Activated CD4-positive, alpha-beta T cell treated with anti-CD3 and anti-CD28 coated beads, Interleukin-10, Interleukin-2, amounts not matched to agents 100 ng/mL and 50 ng/mL, durations not matched to agents 16 hours and 8 hours (primary cell): Measurements from ENCODE around the gene FLRT3.

Experiments used
- DNase-seq: peaks from one replicate; pipeline ENCODE4 v3.0.0-alpha.2; 2020

The FLRT3 gene

DNA sequence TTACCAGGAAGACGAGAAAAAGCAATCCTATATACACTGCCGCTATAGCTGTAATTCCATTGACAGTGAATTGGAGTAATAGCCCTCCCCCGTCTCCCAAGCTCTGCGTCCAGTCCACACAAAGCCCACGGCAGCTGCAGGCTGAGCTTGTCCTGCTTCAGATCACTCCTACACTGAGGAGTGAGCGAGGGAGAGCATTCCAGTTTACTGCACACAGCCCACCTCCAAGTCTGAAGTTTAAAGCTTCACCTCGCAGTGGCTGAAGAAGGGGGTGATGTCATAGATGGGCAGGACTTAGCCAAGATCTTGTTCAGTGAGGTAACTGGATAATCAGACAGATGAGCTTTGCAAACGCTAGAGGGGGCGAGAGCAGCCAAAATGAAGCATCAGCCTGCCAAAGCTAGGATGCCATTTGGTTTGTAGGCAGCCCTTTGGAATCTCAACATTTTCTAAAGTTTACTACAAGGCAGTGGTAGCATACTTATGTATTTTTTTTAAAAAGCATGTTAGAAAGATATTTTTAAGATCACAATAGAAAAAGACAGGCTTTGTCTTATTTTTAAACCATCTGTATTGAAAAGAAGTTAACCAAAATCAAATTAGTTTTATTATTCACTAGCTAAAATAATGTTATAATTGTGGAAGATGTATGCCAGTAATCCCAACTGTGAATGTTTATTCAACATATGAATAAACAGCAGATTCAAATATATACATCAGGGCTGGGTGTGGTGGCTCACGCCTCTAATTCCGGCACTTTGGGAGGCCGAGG lies at the start of gene FLRT3:
Gene FLRT3 (minus strand): TSS at position 213 of the 772 bp plus-strand sequence. CDS start 10,106 bp downstream, outside the sequence.
- DNase-seq: peak; percentile 16

GRCh38 chr20:14386726-14387125 lies 49.3 kb upstream of the FLRT3 start:
- DNase-seq: no peak

GRCh38 chr20:14385176-14385740 lies 47.8 kb upstream of the FLRT3 start:
- no peak for DNase-seq

GRCh38 chr20:14384416-14385175 lies 47.2 kb upstream of the FLRT3 start:
- DNase-seq: no peak

DNA sequence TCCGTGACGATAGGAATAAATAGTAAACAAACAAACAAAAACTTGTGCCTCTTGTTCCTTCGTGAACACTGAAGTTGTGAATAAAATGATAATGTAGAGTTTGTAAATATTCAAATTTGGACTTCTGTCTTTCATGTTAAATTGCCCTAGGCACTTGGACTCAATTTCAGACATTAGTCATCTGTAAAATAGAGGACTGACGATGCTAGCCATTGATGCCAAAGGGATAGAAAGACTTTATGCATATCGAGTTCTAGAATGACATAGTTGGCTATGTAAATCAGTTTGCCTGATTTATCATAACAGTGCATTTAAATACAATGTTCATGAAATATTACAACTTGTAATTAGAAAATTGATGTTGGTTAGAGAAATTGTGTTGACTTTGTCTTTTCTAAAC lies 45.9 kb upstream of the FLRT3 start:
- no peak for DNase-seq

- no peak for DNase-seq
These were observed 40.9 kb upstream of the FLRT3 start for GRCh38 chr20:14378326-14378725.

DNA sequence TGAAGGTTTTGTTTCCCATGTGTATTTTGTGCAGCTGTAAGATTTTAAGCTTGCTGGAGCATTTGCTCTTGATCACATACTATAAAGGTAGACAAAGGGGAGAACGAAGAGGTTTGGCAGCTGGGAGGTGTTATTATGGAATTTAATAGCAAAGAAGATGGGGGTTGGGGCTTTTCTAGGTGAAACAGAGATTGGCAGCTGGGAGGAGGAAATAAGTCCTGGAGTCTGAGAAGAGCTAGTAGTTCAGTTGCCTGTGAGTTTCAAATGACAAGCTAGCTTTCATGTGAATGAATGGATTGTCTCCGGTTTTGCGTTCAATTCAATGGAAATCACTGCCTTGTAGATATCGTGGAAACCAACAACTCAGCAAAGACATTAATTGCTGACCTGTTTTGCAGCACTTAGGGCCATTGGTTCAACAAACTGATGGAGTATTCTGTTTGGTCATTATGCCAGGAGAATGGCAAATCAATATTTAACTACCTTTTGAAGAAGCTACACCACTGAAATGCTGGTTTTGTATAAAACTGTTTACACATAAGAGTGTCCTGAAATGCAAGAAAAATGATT lies 38.1 kb upstream of the FLRT3 start:
- no peak for DNase-seq

DNA sequence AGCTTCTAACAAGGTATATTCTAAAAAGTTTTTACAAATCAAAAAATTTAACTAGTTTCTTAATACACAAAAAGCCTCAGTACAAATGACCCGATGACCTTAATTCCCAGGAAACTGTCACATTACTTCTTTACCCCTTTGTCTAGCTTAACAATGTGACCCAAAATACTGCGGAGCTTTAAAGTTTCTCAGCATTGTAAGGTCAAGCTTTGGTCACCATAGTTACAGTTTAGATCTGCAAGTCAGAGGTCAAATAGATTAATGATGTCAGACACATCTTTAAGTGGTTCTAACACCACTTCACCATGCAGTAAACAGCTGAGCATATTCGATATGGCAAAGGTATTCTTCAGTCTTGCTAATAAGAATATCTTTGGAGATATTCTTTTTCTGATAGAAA lies 36.8 kb upstream of the FLRT3 start:
- DNase-seq: no peak

GRCh38 chr20:14361509-14362345 lies 24.3 kb upstream of the FLRT3 start:
- DNase-seq: no peak

DNA sequence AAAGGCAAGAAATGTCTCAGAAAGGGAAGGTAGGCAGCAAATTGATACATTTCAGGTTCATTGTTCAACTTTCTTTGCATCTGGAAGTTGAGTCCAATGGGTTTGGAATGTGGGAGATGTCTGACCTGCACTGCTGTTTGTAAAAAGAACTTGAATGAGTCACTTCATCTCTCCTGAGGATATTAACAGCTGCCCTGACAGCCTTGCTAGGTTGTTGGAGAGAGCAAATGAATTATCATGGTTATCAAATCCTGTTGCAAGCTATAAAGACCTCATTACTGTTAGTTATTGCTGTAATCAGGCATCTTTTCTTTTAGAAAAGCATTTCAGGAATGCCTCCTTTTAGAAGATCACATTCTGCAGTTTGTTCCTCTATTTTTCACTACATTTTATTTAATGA lies 23.0 kb upstream of the FLRT3 start:
- no peak for DNase-seq

DNA sequence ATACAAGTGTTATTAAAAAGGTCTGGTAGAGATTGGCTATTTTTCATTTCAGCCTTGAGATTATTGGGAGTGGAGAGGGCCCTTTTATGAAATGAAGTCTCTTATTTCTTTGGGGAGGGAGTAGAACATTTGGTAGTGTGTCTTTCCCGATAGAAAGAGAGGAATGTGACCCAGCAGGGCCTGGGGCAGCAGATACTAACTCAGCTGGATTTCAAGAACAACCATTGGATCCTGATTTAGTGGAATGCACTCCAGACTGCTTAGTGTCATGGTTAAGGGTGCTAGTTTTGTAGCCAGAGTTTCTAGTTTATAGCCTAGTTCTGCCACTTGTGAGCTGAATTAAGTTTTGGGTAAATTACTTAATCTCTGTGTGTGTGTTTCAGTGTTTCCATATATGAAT lies 18.4 kb upstream of the FLRT3 start:
- no peak for DNase-seq

DNA sequence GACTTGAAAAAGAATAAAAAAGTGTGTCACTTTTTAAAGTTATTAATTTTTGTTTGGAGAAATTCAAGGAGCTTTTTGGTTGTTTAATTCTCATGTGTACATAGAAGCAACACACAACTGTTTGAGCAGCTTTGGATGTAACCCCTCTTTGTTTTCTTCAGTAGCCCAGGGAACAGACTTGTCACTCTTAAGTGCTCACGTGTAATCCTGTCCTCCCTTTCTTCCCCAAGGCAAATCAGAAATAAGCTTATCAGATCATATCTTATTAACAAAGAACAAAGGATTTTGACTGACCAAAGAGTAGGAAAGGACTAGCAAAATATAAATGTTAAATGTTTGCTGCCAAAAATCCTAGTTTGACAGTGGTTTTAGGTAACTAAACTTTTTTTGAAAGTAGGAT lies 7.3 kb upstream of the FLRT3 start:
- DNase-seq: no peak

- no peak for DNase-seq
These were observed 6.2 kb upstream of the FLRT3 start for GRCh38 chr20:14343491-14344065.

GRCh38 chr20:14342918-14343317 lies 5.5 kb upstream of the FLRT3 start:
- DNase-seq: no peak

GRCh38 chr20:14341801-14342200 lies 4.4 kb upstream of the FLRT3 start:
- DNase-seq: no peak

GRCh38 chr20:14336686-14337085 lies 726 bp downstream of the FLRT3 start:
- no peak for DNase-seq

DNA sequence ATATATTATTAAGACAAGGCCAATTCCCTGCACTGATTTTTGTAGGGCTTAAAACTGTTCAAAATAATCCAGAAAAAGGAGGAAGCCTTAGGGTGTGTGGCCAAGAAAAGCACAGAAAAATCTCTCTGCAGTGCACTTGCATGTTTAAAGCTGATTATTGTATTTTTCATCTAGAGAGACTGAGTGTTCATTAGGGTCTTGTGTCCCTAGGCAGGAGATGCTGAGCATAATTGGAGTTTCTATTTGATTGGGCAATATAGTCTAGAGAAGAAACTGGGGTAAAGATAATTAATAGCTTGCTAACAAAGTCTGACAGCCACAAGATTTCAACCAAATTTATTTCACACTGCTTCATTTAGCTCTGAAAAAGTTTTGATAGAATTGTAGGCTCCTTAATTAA lies 2.4 kb downstream of the FLRT3 start:
- DNase-seq: no peak

- no peak for DNase-seq
These were observed 3.0 kb downstream of the FLRT3 start for GRCh38 chr20:14334306-14334930.

DNA sequence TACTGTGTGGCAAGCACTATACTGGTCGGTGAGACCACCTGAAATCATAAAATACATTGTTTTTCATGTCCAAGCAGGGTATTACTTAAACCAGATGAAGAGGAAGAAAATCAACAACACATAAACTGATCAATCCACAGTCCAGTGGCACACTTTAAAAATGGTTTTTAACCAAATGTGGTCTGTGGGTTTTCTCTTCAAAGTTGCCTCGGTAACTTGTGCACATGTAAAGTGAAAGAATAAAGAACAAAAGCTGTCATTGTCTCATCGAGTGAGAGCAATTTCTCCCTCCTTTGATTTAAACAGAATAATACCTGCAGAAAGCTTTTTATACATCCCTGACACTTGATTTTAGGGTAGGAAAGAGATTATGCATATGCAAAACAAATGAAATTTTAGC lies 3.7 kb downstream of the FLRT3 start:
- DNase-seq: no peak

GRCh38 chr20:14332866-14333265 lies 4.5 kb downstream of the FLRT3 start:
- DNase-seq: no peak

- no peak for DNase-seq
These were observed 5.8 kb downstream of the FLRT3 start for GRCh38 chr20:14331646-14332045.

DNA sequence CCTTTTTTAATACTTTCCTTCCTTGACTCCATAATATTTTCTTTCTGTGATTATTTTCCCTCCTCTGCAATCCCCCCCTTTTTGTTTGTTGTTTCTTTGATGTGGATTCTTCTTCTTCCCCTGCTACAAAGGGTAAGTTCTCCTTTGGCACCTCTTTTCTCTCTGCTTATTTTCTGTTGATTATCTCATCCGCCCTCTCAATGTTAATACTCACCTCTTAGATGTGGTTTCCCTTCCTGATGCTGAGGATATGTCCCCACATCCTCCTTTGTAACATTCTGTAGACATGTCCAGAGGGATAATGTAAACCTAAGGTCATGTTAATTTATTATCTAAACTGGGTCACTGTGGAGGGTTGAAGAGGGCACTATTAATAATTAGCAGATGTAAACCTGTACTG lies 17.7 kb downstream of the FLRT3 start:
- DNase-seq: no peak
